HTERT RPE-1 (cell line): Measurements from ENCODE around the gene AP5Z1.

Source experiments
- in situ Hi-C: fragments of 300-500 bp; cut with MboI; formaldehyde crosslinking; loops from 4 replicates; pipeline ENCODE4 v1.14.3; 2020; ENCODE audit warnings: low sequenced_read_pairs

Gene AP5Z1

DNA sequence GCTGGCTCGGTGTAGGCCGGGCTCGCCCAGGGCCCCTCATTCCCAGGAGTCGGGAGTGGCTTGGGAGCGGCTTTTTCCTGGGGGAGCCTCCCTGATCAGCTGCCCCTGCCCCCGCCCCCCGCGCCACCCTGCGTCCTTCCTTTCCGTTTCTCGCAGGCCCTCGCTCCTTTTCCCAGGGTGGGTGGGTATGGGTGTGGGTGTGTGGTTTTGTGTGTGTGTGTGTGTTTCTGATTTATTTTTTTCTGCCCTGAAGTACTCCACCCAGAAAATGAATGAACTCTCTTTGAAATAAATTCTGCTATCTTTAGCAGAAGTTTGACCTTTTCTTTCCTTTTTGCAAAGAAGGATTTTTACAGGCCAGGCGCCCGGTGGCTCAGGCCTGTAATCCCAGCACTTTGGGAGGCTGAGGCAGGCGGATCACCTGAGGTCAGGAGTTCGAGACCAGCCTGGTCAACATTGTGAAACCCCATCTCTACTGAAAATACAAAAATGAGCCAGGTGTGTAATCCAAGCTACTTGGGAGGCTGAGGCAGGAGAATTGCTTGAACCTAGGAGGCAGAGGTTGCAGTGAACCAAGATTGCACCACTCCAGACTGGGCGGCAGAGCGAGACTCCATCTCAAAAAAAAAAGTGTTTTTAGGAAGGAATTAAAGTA lies 30.0 kb upstream of the AP5Z1 start:
- in situ Hi-C loops: no loop called here

DNA sequence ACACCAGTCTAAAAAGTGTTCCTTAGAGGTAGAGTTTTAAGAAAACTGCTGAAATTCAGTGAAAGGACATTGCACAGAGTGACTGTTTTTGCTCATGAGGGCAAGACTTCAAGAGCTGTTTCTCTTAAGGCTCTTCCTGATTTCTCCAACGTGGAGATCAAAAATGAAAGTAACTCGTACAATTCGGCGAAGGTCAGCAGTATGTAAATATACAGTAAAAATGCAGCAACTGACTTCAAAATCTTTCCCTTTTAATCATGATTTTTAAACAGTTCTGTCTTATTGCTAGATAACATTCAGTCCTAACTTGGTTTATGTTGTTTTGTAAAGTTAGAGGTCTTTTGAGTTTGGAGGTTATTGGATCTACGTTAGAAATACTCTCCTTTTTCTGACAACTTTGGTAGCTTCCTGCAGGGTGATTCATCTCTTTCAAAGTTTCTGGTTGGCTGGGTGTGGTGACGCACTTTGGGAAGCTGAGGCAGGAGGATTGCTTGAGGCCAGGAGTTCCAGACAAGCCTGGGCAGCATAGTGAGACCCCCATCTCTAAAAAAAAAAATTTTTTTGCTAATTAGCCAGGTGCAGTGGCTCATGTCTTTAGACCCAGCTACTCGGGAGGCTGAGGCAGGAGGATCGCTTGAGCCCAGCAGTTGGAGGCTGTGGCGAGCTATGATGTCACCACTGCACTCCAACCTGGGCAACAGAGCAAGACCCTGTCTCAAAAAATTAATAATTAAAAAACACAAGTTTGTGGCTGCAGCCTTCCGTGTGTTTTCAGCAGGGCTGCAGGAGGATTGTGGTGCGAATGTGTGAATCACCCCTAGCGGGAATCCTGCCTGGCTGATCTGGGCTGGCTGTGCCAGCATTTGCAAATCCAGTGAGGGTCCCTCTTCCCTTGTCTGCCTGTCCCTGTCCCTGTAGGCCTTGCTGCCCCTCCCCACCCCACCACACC lies 29.2 kb upstream of the AP5Z1 start:
- in situ Hi-C loops: no loop called here

DNA sequence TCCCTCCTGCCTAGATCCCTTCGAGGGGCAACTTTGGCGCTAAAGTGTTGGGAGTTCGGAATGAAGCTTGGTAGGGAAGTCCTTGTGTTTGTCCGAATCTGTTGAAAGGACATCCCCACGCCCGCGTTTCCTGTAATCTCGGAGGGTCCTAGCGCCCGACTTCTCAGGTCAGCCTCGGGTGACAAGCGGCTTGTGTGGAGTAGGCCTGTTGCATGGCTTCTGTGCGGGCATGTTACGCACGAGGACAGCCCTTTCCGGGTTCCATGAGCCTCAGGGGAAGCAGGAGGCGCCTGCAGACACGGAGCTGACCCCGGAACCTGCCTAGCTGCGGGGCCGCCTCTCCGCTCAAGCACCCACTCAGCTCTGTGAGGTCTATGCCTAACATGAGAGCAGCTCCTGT lies 28.4 kb upstream of the AP5Z1 start:
- in situ Hi-C loops: no loop called here

DNA sequence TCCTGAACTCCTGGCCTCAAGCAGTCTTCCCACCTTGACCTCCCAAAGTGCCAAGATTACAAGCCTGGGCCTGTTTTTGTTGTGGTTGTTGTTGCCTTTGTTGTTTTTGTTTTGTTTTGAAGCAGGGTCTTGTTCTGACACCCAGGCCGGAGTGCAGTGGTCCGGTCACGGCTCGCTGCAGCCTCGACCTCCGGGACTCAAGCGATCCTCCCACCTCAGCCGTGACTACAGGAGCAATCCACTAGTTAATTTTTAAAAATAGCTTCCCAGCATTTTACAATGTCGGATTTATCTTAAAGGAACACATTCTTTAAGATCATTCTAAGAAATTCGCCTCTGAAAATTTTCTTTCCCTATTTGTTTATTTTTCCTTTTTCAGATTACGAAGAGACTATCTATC lies 27.7 kb upstream of the AP5Z1 start:
- in situ Hi-C loops: no loop called here

DNA sequence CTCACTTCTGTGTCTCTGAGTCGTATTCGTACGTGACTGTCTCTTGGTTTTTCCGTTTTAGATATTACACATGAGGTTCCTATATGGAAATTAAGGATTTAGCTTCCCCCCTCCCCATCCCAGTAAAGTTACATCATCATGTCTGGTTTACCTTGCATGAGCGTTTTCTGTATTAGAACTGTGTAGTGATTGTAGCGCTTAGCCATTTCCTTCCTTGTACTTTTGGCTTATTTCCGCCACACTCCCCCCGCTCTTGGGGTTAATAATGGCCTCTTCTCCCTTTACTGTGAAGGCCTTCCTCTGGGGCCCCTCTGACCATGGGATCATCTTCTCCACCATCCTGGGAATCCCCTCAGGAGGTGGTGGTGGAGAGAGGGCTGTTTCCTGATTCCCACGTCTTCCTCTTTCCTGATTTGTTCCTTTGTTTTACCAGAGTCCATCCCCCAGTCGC lies 27.2 kb upstream of the AP5Z1 start:
- in situ Hi-C loops: no loop called here

DNA sequence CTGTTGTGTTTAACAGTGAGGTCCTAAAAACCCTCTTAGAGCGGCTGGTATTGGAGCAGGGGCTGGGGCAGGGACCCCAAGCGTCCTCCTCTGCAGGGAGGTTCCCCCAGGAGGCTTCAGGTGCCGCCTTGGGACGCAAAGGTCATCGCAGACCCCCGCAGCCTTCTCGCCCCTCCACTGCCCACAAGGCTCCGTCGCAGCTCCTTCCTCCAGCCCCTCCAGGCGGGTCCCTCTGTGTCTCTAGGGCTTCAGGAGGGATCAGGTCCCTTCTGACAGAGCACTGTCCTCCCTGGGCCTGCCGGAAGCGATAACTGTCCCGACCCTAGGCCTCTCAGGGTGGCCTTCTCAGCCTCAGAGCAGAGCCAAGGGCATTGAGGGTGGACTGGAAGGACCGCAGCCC lies 26.1 kb upstream of the AP5Z1 start:
- in situ Hi-C loops: no loop called here

DNA sequence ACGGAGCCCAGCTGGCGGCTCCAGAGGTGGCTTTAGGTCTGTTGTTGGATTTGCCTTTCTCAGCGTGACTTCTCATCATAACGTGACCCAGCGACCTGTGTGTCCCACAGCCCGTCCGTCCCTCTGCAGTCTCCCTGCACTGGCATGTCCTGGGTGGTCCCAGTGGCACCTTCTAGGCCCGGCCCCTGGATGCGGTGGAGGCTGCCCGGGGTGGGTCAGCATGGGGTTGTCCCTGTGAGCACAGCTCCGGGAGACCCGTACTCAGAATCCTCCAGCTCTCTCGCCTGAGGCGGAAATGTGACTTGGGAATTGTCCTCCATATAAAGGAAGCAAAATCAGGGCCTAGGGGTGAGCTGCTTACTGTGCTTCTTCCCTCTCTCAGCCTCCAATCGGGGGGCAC lies 25.6 kb upstream of the AP5Z1 start:
- in situ Hi-C loops: no loop called here

DNA sequence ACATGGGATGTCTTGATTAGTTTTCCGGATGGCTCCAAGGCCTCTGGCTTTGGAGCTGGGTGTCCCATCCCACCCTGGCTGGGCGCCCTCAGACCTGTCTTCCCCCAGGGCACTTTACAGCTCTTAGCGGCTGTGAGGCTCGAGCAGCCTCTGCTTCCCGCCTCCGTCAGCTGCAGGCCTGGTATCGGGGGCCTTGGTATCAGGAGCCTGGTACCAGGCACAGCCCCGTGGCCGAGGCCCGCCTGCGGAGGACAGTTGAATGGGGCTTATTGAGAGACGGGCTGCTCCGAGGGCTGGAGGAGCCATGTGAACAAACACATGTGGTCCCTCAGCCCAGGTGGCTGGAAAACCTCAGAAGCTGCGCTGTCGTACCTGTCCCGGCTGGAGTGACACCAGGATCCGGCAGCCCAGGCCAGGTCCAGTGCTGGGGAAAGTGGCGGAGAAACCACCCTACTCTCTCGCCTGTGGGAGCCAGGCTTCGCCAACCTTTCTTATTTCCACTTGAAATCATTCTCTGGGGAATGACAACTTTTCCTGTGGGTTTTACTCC lies 23.9 kb upstream of the AP5Z1 start:
- in situ Hi-C loops: no loop called here

DNA sequence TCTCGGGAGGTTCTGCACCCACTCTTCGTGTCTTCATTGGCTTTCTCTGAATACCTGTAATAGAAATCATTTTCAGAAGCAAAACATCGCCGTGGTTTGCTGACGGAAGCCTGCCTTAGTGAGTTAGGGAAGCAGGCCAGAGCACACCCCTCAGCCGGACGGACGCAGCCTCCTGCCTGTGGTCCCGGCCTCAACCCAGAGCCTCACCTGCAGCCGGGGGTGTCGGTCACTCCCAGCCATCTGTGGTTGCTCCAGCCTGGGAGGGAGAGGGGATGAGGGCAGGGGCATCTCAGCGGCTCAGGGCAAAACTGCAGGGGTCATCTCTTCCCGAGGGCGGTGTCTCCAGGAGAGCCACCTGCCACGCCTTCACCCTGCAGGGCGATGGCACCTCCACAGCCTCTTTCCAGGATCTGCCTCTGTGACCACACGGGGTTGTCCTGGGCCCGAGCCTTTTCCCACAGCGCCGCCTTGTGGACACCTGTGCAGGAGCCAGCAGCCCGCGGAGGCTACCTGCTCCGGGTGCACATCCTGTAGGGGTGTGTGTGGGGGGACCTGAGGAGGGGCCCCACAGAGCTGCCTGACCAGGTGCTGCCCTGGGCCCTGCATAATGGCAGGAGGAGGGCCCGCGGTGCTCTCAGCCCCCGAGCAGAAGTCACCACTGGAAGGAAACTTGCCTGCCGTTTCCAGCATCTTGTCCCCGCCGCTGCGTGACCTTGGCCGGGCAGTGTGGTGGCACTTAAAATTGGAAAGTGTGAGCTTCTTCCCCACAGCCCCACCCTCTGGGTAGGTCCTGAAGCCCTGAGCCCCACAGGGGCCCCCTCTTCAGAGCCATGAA lies 21.6 kb upstream of the AP5Z1 start:
- in situ Hi-C loops: no loop called here

DNA sequence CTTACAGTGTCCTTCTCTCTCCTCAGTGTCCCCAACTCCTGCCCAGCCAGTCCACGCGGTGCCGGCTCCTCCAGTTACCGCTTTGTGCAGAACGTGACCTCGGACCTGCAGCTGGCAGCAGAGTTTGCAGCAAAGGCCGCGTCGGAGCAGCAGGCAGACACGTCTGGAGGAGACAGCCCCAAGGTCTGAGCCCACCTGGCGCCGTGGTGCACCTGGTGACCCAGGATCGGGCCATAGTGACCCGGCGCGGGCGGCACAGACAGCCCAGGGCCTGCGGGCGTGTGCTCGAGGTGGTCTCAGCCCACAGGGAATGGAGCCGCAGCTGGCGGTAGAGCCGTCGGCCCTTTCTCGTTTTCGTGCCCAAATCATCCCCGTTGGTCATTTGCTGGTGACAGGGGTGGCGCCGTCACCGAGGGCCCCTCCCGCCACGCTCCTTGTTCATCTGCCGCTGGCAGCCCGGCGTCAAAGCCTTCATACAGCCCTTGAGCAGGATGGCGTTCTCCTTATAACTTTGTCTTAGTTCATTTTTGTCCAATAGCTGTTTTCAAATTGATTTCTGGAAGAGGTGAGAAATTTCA lies 20.9 kb upstream of the AP5Z1 start:
- in situ Hi-C loops: no loop called here

DNA sequence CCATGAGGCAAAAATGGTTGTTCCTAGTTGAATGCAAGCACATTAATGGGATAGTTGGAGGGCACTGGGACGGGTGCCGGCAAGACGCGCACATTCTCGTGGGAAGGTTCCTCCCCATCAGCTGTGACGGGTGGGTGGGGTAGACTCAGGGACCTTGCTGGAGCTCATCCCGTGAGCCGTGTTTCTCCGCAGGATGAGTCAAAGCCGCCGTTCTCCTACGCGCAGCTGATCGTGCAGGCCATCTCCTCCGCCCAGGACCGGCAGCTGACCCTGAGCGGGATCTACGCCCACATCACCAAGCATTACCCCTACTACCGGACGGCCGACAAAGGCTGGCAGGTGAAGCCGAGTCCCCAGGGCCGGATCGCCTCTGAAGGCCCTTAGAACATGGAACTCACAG lies 20.4 kb upstream of the AP5Z1 start:
- in situ Hi-C loops: no loop called here

DNA sequence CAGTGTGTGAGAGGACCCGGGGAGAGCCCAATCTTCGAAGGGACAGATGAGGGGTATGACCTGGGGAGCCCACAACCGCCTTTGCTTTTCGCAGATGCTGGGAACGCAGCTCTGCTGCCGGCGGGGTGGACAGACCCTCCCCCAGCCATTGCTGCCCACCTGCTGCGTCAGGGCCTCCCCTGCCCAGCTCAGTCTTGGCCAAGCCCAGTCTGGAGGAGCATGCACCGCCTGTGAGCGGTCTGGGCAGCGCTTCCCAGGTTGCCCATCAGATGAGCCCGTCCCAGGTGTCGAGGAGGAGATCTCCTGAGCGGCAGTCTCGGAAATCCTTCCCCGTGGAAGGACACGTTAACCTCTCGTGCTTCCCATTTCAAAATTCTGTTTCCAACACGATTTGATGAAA lies 17.3 kb upstream of the AP5Z1 start:
- in situ Hi-C loops: no loop called here

DNA sequence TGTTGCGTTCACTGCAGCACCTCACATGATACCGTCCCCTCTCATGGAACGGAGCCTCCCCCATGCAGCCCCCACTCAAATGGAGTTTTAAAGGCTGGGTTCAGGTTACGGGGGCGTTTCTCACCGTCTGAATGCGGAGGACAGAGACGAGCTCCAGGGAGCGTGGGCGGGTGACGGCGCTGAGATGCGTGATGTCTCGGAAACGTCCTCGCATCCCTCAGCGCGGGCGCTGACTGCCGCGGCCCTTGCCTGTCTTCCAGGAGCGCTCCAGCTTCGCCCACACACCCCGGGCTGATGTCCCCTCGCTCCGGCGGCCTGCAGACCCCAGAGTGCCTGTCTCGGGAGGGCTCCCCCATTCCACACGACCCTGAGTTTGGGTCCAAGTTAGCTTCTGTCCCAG lies 16.6 kb upstream of the AP5Z1 start:
- in situ Hi-C loops: no loop called here

DNA sequence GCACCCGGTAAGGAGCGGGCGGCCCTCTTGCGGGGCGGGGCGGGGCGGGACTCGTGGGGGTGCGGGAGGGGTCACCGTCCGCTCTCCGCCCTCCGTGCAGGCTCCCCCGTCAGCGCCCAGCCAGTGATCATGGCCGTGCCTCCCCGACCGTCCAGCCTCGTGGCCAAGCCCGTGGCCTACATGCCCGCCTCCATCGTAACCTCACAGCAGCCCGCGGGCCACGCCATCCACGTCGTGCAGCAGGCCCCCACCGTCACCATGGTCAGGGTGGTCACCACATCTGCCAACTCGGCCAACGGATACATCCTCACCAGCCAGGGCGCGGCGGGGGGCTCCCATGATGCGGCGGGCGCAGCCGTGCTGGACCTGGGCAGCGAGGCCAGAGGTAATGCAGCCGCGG lies 16.2 kb upstream of the AP5Z1 start:
- in situ Hi-C loops: no loop called here

DNA sequence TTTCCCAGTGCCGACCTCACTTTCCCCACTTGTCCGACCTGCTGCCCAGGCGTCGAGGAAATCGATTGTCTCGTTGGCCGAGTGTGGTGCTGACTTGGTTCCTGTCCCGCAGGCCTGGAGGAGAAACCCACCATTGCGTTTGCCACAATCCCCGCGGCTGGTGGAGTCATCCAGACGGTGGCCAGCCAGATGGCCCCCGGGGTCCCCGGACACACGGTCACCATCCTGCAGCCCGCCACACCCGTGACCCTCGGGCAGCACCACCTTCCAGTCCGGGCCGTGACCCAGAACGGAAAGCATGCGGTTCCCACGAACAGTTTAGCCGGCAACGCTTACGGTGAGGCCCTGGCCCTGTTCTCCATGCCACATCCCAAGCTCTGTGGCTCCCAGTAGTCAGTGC lies 14.5 kb upstream of the AP5Z1 start:
- in situ Hi-C loops: no loop called here

DNA sequence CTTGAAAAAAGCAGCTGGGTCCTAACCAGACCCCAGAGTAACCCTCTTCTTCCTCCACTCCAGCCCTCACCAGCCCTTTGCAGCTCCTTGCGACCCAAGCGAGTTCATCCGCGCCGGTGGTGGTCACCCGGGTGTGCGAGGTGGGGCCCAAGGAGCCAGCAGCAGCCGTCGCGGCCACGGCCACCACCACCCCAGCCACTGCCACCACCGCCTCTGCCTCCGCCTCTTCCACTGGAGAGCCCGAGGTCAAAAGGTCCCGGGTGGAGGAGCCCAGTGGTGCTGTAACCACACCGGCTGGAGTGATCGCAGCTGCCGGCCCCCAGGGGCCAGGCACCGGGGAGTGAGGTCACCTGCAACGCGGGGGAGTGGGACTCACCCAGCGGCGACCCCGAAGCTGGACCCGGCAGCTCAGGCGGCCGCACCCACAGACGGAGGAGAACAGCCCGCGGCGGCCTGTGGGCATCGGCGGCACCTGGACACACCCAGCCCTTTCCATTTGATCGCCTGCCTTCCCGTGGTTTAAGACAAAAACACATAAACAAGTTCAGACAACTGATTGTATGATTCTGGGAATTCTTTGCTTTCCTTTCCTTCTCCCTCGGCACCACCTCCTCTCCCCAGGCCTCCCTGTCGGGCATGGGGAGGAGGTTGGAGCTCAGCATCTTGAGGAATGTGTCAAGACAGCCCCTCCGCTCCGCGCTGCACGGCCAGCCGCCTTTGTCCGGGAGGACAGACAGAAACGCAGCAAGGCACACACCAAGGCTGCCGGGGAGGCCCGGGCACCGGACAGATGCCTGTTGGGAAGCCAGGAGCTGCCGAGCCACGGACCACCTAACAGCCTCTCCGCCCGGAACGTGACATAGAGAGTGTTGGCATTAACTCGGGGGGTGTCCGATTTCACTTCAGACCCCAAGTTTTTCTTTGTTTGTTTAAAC lies 13.0 kb upstream of the AP5Z1 start:
- in situ Hi-C loops: no loop called here

DNA sequence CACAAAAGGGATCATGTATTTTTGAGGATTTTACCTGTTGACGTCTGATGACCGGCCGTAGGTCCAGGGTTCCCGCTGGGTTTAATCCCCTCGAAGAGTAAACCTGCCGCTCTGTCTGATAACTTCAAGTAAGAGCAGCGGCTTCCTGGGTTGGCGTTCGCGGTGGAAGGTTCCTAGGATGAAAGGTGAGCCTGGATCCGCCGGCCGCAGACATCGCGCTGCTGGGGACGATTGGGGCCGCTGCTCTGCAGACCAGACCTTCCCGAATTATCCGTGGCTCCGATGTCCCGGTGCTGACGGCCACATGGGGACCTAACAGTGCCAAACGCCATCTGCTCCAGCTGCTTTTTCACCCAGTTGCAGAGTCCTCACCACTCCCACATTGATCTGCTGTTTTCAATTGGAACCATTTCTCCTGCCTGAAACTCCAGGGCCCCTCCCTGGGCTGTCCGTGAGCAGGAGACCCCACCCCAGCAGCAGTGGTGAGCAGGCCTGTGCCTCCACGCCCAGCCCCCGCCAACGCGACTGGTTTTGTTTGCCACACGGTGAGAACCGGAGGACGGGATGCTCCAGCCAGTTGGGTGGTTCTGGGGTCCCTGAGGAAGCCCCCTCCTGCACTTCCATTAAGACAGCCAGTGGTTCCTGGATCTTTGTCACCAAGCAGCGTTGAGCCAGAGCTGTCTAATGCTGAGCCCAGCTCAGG lies 12.2 kb upstream of the AP5Z1 start:
- in situ Hi-C loops: no loop called here

DNA sequence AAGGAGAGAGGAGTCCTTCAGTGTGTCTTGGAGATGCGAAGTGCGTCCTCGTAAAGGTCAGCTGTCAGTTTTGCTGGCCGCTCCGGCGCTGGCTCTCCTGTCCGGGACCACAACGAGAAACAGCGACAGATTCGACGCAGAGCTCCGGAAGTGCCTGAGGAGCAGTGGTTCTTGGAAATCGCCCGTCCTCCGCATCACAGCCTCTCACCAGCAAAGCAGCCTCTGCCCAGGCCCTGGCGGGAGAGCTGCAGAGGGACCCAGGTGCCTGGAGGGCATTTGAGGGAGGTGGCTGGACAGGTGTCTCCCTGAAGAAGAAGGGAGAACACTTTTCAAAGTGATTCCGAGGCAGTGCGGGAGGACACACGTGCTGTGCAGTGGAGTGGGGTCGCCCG lies 11.6 kb upstream of the AP5Z1 start:
- in situ Hi-C loops: no loop called here

DNA sequence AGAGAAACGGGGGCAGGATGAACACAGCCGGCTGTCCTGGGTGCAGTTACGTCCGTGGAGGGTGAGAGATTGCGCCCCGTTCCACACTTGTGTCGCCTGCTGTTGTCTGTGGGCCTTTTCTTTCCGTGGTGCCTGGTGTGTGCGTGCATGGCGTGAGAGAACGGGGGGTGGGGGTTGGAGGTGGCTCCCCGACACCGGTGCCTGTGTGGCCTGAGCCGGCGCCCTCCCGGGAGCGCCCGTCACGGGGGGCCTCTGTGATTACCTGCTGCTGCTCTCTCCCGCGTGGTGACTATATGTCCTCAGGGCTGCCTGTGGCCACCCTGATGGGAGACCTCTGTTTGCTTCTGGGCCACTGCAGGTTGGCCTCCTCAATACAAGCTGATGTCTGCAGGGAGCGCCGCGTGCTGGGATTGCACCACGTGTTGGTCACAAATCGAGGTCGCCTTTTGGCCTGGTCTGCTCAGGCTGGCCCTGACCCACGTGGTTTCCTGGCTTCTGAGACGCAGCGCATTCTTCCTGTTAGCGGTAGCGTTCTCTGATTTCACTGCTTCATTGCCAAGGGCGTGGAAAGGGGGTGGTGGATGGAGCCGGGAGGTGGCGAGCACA lies 10.9 kb upstream of the AP5Z1 start:
- in situ Hi-C loops: no loop called here
